Esophagus squamous epithelium (tissue), 5 donors: ENCODE measurements around the gene PAGE5. TPM values are rescaled to one million over a fixed set of nuclear protein-coding genes. Genes with fewer than 3 reads are reported as not detected.

ENCODE experiments used
- DNase-seq: peaks from one replicate; lab custom pipeline; 2025; lab: John Stamatoyannopoulos, UW
- H3K27ac ChIP-seq, 4 donors: fragments of 200-600 bp; sonication (generic); one replicate each; pipeline ENCODE4 v1.5.1; 2016 to 2019; ENCODE audit warnings: mild to moderate bottlenecking in 1 of 4
- H3K27me3 ChIP-seq, 4 donors: fragments of 200-600 bp; sonication (generic); 1 replicate in 3 of 4; 2 replicates in 1 of 4; pipeline versions ENCODE4 v1.5.1 to v1.6.0; 2017 to 2021; ENCODE audit warnings: antibody characterized with exemption in 1 of 4
- H3K36me3 ChIP-seq, 3 donors: fragments of 200-600 bp; sonication (generic); one replicate each; pipeline ENCODE4 v1.5.1; 2016 to 2019
- H3K4me1 ChIP-seq, 3 donors: fragments of 200-600 bp; sonication (generic); one replicate each; pipeline ENCODE4 v1.5.1; 2017 to 2019
- H3K4me3 ChIP-seq, 4 donors: fragments of 200-600 bp; sonication (generic); 1 replicate in 3 of 4; 2 replicates in 1 of 4; pipeline ENCODE4 v1.5.1; 2016 to 2019; ENCODE audit warnings: mild to moderate bottlenecking in 2 of 4, moderate library complexity in 1 of 4
- H3K9me3 ChIP-seq, 3 donors: fragments of 200-600 bp; sonication (generic); one replicate each; pipeline ENCODE4 v1.5.1; 2016 to 2019
- CTCF ChIP-seq, 6 experiments: fragments of 450-650 bp in 4 of 6; fragments of 200-600 bp in 2 of 6; sonication (generic) in 2 of 6; IDR thresholded peaks; one replicate each; pipeline ENCODE4 v1.5.1; 2016 to 2019; ENCODE audit warnings: antibody characterized with exemption in 6 of 6, mild to moderate bottlenecking in 4 of 6, moderate library complexity in 4 of 6
- POLR2A ChIP-seq, 4 donors: fragments of 450-650 bp; IDR thresholded peaks; one replicate each; pipeline ENCODE4 v1.6.1; 2017; ENCODE audit warnings: antibody characterized with exemption in 4 of 4, mild to moderate bottlenecking in 4 of 4, moderate library complexity in 3 of 4
- WGBS, 2 donors: methylation state at CpG; one replicate each; pipeline ENCODE4 v1.1.5; 2018; 5-methylcytosine and 5-hydroxymethylcytosine counted together
- intact Hi-C: fragments of 100-400 bp; cut with DNase I; formaldehyde crosslinking; loops from one replicate; pipeline ENCODE4 v1.15.0; 2022
- total RNA-seq, 4 donors: library from RNA; depleted of rRNA; stranded (reverse); fragments of >200 nt; gene quantifications; one replicate each; pipeline ENCODE4 v1.1.0, GENCODE V29; 2016
- donor health status: DM: yes; HTN: yes; CAD: no.

The PAGE5 gene
- total RNA-seq, 4 donors from 2014 or later, result not detected

GRCh38 chrX:55253528-55253927 is 33.4 kb downstream of the PAGE5 start:
- no peak for DNase-seq
- Histone ChIP-seq H3K27me3 (no peaks in the 10 kb centered on the region), H3K9me3 (no peaks in the 10 kb centered on the region), H3K36me3 (no peaks in the 10 kb centered on the region), H3K4me3 (no peak overlapping the region), H3K4me1 (no peaks in the 10 kb centered on the region), H3K27ac (no peak overlapping the region)
- intact Hi-C loops, result no loop called here
- TF ChIP-seq POLR2A (IDR thresholded peaks at IDR 0.05), result no peak
- no peak for TF ChIP-seq CTCF (IDR thresholded peaks at IDR 0.05)

- no peak overlapping the region for H3K27ac ChIP-seq
- TF ChIP-seq CTCF (IDR thresholded peaks at IDR 0.05) (no peak), POLR2A (IDR thresholded peaks at IDR 0.05) (no peak)
- no peak overlapping the region for H3K4me3 ChIP-seq
- DNase-seq, result no peak
- 39 to 68% methylated on average over 2 of the region's 2 CpGs for WGBS, 2 donors
- H3K9me3 ChIP-seq, result no peaks in the 10 kb centered on the region
- intact Hi-C loops, result no loop called here
- no peaks in the 10 kb centered on the region for H3K36me3 ChIP-seq
- no peaks in the 10 kb centered on the region for H3K27me3 ChIP-seq
- no peaks in the 10 kb centered on the region for H3K4me1 ChIP-seq
Observed at GRCh38 chrX:55260806-55261205, 40.7 kb downstream of the PAGE5 start.

GRCh38 chrX:55264816-55265215 is 44.7 kb downstream of the PAGE5 start, which contains the start of gene PAGE3:
Gene PAGE3 (minus strand): TSS chrX:55264916. CDS start chrX:55263903, 1,013 bp downstream.
- no peak for TF ChIP-seq CTCF (IDR thresholded peaks at IDR 0.05)
- TF ChIP-seq POLR2A (IDR thresholded peaks at IDR 0.05), result no peak
- Histone ChIP-seq H3K4me1 (no peaks in the 10 kb centered on the region), H3K9me3 (no peaks in the 10 kb centered on the region), H3K27me3 (no peaks in the 10 kb centered on the region), H3K36me3 (no peaks in the 10 kb centered on the region), H3K27ac (no peak within 1 kb of the TSS), H3K4me3 (no peak within 1 kb of the TSS)
- DNase-seq, result no peak
- intact Hi-C loops, result no loop called here
- 88 to 100% methylated on average over 2 to 4 of the region's 5 CpGs for WGBS, 2 donors

Other genes with a start within 250 kb of the PAGE5 start
- gene PFKFB1, start 226.2 kb upstream of the PAGE5 start, total RNA-seq, result not detected
- gene APEX2, start 220.0 kb upstream of the PAGE5 start, total RNA-seq, result 10 to 100 TPM; 11.4 to 16.7 (median 13.5) TPM
- not detected for gene ALAS2, start 189.4 kb upstream of the PAGE5 start, total RNA-seq
- not detected for gene PAGE2B, start 145.3 kb upstream of the PAGE5 start, total RNA-seq
- gene PAGE2, start 131.3 kb upstream of the PAGE5 start, total RNA-seq, result not detected
- not detected for gene PAGE3, start 44.6 kb downstream of the PAGE5 start, total RNA-seq
- 10 to 100 TPM in 1 of 4 donors, 1 to 10 TPM in 3; 2.4 to 11.1 (median 4.7) TPM for gene MAGEH1, start 231.8 kb downstream of the PAGE5 start, total RNA-seq